GM12892 (cell line): ENCODE data around the gene TEC. TPM values are rescaled to one million over a fixed set of nuclear protein-coding genes. Genes with fewer than 3 reads are reported as not detected.
"Not testable (repeated sequence)": the region's sequence is repeated elsewhere in the genome, so short reads cannot be mapped to it uniquely, and the experiment has no call there.

Experiments used
- DNase-seq: peaks from one replicate; pipeline ENCODE4 v3.0.0; 2011; ENCODE audit not compliant: insufficient read length
- FAIRE-seq: peaks from 2 replicates; lab custom pipeline; 2011; peaks lifted over from hg19 to GRCh38; lab: Jason Lieb, UNC
- POLR2A ChIP-seq: IDR thresholded peaks from 2 replicates; pipeline ENCODE4 v1.6.1; 2011; ENCODE audit warnings: low read depth, low read length, control low read depth
- POLR2AphosphoS5 ChIP-seq: IDR thresholded peaks from 2 replicates; pipeline ENCODE4 v1.6.1; 2011; ENCODE audit warnings: low read depth, low read length, control low read depth
- TAF1 ChIP-seq: IDR thresholded peaks from 2 replicates; pipeline ENCODE4 v1.6.1; 2011; ENCODE audit warnings: low read depth, mild to moderate bottlenecking, control low read depth, low read length, borderline replicate concordance
- polyA plus RNA-seq: library from polyadenylated mRNA; unstranded; fragments of >200 nt; gene quantifications from one replicate; pipeline ENCODE4 v1.2.1, GENCODE V29; 2012; ENCODE audit warnings: missing spikeins, inconsistent platforms; ENCODE audit not compliant: missing spikeins

The TEC gene
- 24.1 TPM for polyA plus RNA-seq

GRCh38 chr4:48268956-48269860 lies at the start of gene TEC:
Gene TEC (minus strand): TSS chr4:48269838. CDS start chr4:48228614, 41,224 bp downstream.
- DNase-seq: no peak

DNA sequence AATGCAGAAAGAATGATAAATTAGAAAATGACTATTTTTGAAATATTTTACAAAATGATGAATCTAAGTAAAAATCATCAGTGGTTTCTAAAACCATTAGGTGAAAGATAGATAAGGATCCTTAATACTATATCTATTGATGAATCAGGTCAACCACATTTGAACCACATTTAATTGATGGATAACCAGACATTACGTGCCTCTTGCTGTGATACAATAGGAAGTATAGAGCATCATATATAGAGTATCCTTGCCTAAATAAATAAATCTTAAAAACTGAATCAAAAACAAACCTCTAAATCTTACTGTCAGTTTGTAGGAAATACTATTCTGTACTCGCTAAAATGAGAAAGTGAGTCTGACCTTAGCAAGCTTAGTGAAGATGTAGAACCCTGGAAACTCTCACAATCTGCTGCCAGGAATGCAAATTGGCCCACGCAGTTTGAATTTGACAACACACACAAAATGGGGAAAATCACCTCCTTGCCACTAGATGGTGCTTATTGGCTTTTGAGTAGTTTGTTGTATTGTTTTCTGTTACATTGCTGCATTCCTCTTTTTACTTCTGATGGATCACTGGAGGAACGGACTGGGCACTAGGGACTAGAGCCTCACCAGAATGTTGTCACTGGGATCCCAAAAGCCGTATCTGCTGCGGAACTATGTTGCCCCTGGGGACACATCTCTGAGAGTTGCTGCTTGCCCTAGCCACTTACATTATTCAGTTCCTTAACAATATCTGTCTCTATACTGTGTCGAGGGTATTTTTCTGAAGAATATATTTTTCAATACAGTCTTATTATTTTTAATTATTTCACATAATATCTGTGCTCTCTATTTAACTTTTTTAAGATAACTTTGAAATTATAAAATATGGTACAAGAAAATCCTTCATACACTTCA lies 46.3 kb upstream of the TEC start:
- DNase-seq (no peak), FAIRE-seq (peak; percentile 98)
- TF ChIP-seq POLR2A (no peak), POLR2AphosphoS5 (no peak), TAF1 (no peak)

More at GRCh38 chr4:48268956-48269860, at the start of gene TEC:
- TF ChIP-seq POLR2A (peak; percentile 86), TAF1 (peak; percentile 60; the same call in 1 of the 2 replicates), POLR2AphosphoS5 (peak; percentile 36; the same call in 1 of the 2 replicates)
- FAIRE-seq: peak; percentile 84

DNA sequence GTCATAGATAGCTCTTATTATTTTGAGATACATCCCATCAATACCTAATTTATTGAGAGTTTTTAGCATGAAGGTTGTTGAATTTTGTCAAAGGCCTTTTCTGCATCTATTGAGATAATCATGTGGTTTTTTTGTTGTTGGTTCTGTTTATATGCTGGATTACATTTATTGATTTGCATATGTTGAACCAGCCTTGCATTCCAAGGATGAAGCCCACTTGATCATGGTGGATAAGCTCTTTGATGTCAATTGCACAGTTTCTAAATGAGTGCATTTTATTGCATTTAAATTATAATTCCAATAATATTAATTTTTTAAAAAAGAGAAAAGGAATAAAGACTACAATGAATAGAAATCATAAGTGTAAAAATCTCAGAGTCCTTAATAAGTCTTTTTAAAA lies 45.1 kb upstream of the TEC start:
- not testable (repeated sequence) for FAIRE-seq, DNase-seq

- TF ChIP-seq POLR2AphosphoS5: no peak
- TF ChIP-seq POLR2A: no peak
- no peak for TF ChIP-seq TAF1
- FAIRE-seq: no peak
- no peak for DNase-seq
Observed at GRCh38 chr4:48311896-48312295, 42.3 kb upstream of the TEC start.

GRCh38 chr4:48308901-48309300 lies 39.3 kb upstream of the TEC start:
- TF ChIP-seq POLR2AphosphoS5 (no peak), TAF1 (no peak)
- DNase-seq: no peak
- FAIRE-seq: no peak

GRCh38 chr4:48307528-48307927 lies 37.9 kb upstream of the TEC start:
- TF ChIP-seq POLR2A (no peak), TAF1 (no peak), POLR2AphosphoS5 (no peak)
- no peak for DNase-seq
- FAIRE-seq: peak; percentile 74

DNA sequence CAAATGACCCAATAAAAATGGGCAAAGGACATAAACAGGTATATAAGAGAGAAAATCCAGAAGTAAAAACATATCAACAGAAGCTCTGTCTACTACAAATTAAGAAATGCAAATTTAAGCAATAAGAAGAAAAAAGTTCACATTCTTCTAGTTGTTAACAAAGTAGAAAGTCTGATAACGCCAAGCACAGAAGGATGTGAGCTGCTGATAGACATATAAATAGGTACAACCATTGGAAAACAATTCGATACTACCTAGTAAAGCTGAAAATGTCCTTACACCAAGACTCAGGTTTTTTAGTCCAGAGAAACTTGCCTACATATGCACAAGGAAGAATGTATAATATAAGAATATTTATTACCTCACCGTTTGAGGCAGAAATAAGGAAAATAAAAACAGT lies 35.9 kb upstream of the TEC start:
- no peak for FAIRE-seq
- TF ChIP-seq POLR2AphosphoS5 (no peak), POLR2A (no peak), TAF1 (no peak)
- DNase-seq: no peak

GRCh38 chr4:48300004-48300403 lies 30.4 kb upstream of the TEC start:
- TF ChIP-seq POLR2AphosphoS5: no peak
- TF ChIP-seq POLR2A: no peak
- TF ChIP-seq TAF1: no peak
- FAIRE-seq (no peak), DNase-seq (no peak)

GRCh38 chr4:48299560-48299959 lies 29.9 kb upstream of the TEC start:
- no peak for DNase-seq
- no peak for FAIRE-seq
- TF ChIP-seq POLR2A (no peak), POLR2AphosphoS5 (no peak), TAF1 (no peak)

DNA sequence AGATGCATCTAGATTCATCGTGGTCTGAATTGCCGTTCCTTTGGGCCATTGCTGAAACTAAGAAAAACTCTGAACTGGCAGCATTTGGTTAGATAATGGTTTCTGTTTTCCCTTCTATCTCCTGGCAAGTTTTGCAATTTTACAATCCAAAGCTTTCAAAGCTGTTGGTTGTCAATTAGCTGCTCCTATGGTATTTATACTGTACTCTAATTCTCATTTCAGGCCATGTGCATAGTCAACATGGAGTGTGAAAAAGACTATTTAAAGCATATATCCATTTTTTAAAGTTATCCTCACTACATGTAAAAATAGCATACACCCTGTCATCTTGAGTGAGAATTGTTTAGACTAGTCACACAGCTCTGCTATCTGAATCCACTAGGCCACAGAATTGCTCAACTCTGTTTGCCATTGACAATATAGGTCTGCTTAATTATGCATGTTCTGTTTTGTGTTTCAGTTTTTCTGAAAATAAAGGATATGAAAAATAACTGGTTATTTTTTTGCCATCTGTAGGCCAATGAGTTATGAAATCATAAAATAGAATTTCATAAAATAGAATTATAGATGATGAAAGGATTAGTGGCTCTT lies 27.7 kb upstream of the TEC start:
- TF ChIP-seq POLR2AphosphoS5: no peak
- TF ChIP-seq POLR2A: no peak
- TF ChIP-seq TAF1: no peak
- no peak for FAIRE-seq
- DNase-seq: no peak

DNA sequence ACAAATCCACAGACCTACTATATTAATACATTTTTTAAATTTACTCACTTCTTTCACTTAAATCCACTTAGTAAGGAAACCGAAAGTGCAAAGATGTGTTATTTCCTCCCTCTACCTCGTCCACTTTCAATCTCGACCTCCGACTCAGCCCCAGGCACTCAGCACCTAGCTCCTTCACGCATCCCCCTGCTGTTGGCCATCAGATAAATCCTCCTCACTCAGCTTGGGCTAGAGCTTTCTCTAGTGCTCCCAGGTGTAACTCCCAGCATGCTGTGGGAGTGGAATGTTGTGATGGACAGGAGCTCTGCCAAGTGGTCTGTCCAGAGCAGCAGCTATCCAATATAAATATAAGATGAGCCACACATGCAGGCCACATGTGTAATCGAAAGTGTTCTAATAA lies 26.7 kb upstream of the TEC start:
- FAIRE-seq (peak; percentile 57), DNase-seq (no peak)
- no peak for TF ChIP-seq POLR2A
- no peak for TF ChIP-seq POLR2AphosphoS5
- no peak for TF ChIP-seq TAF1
